ENCODE measurements around the gene GGNBP2.

GRCh38 chr17:36586138-36586537 lies 41.4 kb downstream of the GGNBP2 start:
- TF ChIP-seq CTCF (IDR thresholded peaks at IDR 0.05; ENCODE audit: control extremely low read depth in 1 of 3, insufficient read depth in 1 of 3, low read depth in 1 of 3, low read length in 3 of 3) (no peak), POLR2A (IDR thresholded peaks at IDR 0.05; ENCODE audit: control extremely low read depth in 1 of 2, low read depth in 2 of 2, low read length in 2 of 2) (no peak), RFX5 (IDR thresholded peaks at IDR 0.05; ENCODE audit: borderline replicate concordance, low read depth, low read length) (no peak), GABPA (IDR thresholded peaks at IDR 0.05; ENCODE audit: borderline replicate concordance, insufficient read depth, low read length) (no peak), ATF3 (IDR thresholded peaks at IDR 0.05; ENCODE audit: insufficient read depth, low read depth, low read length) (no peak)
